GM12875 (cell line): ENCODE results near the gene ZDHHC3.
A peak's percentile ranks its signal among the peaks of the same experiment; 100 is the strongest.

Experiments
- H3K4me3 ChIP-seq: one replicate; pipeline ENCODE4 v1.5.1; 2011; ENCODE audit warnings: low read depth, low read length, control low read depth
- TF ChIP-seq, protein P1 (sequence below): IDR thresholded peaks from 2 replicates; pipeline ENCODE4 v1.5.1; 2011; ENCODE audit warnings: low read depth, mild to moderate bottlenecking, control low read depth, inconsistent platforms, low read length, moderate library complexity, borderline replicate concordance; ENCODE audit not compliant: insufficient read depth

Gene ZDHHC3

DNA sequence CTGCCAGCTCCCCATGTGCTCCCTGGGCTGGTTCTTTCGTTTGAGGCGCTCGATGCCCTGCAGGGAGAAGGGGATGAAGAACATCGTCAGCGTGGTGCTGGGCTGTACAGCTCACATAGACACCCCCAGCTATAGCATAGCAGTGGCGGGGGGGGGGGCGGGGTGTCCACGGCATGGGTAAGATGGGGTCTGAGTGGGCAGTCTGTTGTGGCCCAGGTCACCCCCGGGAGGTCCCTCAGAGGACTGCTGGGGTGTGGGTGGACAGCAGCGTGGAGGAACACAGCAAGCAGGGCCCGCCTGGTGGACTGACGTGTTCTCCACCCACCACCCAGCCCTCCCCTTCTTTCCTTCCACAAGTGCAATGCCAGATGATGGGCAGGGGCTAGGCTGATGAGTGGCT is 57.9 kb downstream of the ZDHHC3 start:
- no peak overlapping the region for H3K4me3 ChIP-seq
- TF ChIP-seq, protein P1, sequence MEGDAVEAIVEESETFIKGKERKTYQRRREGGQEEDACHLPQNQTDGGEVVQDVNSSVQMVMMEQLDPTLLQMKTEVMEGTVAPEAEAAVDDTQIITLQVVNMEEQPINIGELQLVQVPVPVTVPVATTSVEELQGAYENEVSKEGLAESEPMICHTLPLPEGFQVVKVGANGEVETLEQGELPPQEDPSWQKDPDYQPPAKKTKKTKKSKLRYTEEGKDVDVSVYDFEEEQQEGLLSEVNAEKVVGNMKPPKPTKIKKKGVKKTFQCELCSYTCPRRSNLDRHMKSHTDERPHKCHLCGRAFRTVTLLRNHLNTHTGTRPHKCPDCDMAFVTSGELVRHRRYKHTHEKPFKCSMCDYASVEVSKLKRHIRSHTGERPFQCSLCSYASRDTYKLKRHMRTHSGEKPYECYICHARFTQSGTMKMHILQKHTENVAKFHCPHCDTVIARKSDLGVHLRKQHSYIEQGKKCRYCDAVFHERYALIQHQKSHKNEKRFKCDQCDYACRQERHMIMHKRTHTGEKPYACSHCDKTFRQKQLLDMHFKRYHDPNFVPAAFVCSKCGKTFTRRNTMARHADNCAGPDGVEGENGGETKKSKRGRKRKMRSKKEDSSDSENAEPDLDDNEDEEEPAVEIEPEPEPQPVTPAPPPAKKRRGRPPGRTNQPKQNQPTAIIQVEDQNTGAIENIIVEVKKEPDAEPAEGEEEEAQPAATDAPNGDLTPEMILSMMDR, result no peak

DNA sequence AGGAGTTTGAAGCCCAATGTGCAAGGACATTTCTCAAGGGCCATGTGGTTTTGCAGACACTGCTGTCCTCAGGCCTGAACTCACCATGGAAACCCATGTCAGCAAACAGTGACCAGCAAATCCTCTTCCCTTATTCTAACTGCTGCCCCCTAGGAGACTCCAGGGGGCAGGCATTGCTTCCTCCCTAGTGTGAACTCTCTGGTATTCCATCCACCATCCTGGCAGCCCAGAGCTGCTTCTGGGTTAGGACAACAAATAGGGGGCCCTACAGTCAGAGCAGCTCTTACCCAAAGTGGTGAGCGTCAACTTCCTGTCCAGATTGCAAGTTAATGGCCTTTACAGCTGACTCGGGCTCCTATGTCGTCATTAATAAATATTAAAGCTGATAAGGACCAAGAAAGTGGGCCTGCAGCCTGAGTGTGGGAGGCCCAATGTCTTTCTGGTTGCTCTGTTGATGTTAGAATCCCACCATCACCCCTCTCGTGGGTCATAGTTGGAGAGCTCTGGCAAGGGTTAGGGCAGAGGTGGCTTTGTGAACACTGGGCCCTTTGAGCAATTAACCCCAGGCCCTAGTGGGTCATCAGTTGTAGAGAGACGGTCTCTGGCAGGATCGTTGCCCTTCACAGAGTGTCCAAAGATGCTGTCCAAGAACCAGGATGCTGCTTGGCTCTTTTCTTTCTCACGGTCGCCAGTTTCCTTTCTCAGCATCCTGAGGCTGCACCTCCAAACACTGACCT is 60.1 kb downstream of the ZDHHC3 start:
- TF ChIP-seq, protein P1, result no peak
- H3K4me3 ChIP-seq, result no peak overlapping the region

DNA sequence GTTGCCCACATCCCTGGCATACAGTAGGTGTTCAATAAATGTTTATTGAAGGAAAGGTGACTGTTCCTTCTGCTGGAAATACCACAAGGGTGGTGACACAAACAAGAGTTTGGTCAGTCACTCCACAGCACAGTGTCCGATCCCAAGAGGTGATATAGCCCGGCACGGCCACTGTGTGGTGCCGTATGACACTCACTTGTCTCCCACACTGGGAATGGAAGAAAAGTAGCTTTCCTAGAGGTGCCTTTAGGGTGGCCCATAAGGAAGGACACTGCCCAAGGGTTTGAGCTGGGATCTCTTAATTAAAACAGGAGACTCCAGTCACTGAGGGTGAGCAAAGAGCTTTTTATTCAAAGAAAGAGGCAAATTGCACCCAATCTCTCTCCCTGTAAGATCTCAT is 61.0 kb downstream of the ZDHHC3 start:
- TF ChIP-seq, protein P1, result peak; percentile 37; the same call in 1 of the 2 replicates
- no peak overlapping the region for H3K4me3 ChIP-seq

DNA sequence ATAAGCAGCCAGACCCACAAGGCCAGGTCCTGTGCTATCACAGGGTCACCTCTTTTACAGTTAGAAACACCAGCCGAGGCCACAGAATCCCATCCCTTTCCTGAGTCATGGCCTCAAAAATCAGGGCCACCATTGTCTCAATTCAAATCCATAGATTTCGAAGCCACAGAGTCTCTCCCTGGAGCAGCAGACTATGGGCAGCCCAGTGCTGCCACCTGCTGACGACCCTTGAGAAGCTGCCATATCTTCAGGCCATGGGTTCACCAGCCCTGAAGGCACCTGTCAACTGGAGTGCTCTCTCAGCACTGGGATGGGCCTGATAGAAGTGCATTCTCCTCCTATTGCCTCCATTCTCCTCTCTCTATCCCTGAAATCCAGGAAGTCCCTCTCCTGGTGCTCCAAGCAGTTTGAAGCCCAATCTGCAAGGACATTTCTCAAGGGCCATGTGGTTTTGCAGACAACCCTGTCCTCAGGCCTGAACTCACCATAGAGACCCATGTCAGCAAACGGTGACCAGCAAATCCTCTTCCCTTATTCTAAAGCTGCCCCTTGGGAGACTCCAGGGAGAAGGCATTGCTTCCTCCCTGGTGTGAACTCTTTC is 62.0 kb downstream of the ZDHHC3 start:
- H3K4me3 ChIP-seq, result no peak overlapping the region
- TF ChIP-seq, protein P1, result peak; percentile 86

DNA sequence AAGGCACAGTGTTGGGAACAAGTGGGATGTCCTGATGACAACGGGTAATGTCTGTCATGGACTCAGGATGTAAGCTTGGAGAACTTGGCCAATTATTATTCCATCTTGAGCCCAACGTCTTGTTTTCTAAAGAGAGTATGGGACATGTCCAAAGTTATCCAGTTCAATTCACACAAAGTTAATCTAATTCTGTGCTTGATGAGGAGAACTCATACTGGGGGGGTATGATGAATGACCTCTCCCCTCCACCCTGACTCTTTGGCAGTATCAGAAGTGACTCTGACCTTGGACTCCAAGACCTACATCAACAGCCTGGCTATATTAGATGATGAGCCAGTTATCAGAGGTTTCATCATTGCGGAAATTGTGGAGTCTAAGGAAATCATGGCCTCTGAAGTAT is 65.3 kb downstream of the ZDHHC3 start:
- TF ChIP-seq, protein P1, result no peak
- H3K4me3 ChIP-seq, result no peak overlapping the region

DNA sequence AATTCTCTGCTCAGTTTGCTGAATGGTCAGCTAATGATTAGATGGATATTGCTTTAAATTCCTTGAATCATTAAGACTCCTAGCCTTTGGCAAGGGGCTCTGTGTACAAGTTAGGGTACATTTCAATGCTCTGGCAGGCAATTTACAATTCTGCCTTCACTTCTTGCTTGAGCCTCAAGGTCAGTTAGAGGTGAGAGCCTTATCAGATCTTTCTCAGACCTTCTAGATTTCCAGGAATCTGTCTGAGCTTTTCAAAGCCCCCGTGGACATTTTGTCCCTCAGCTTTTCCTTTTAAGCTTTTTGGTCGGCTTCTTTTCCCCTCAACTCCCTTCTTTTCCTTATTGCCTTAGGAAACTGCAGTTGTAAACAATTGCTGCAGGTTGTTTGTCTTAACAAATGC is 66.9 kb downstream of the ZDHHC3 start:
- TF ChIP-seq, protein P1, result no peak

DNA sequence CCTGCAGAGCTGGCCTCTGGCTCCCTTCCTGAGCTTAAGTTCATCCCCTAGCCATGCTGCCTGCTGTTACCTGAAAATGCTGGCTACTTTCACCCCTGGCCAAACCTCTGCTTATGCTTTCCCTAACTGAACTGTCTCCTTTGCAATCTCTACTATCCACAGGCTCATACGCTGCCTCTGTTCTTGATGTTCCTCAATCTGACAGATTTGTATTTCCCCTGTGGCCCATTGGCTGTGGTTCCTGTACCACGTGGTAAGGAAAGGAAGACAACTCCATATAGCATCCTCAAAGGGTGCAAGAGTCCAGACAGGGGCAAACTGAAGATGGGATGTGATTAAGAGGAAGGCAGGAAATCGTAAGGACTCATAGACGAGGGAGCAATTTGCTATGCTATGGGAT is 68.4 kb downstream of the ZDHHC3 start:
- TF ChIP-seq, protein P1, result no peak
- no peak overlapping the region for H3K4me3 ChIP-seq

More for the DNA sequence above, 66.9 kb downstream of the ZDHHC3 start:
- no peak overlapping the region for H3K4me3 ChIP-seq
